Lower leg skin (tissue), 4 donors: ENCODE data around the gene NRG4. TPM values are rescaled to one million over a fixed set of nuclear protein-coding genes. Genes with fewer than 3 reads are reported as not detected.

Experiments used
- DNase-seq, 2 donors: peaks; one replicate each; pipeline ENCODE4 v3.0.0-alpha.2; 2019; ENCODE audit warnings: low spot score in 2 of 2
- H3K4me3 ChIP-seq: fragments of 200-600 bp; sonication (generic); 2 replicates; pipeline ENCODE4 v1.5.1; 2017; ENCODE audit warnings: mild to moderate bottlenecking, low read depth; ENCODE audit not compliant: poor library complexity, severe bottlenecking
- POLR2A ChIP-seq, 2 donors: fragments of 450-650 bp; IDR thresholded peaks; one replicate each; pipeline ENCODE4 v1.6.1; 2016 to 2017; ENCODE audit warnings: antibody characterized with exemption in 2 of 2, mild to moderate bottlenecking in 1 of 2, moderate library complexity in 1 of 2
- WGBS, 2 donors: methylation state at CpG; one replicate each; pipeline ENCODE4 v1.1.5; 2018; 5-methylcytosine and 5-hydroxymethylcytosine counted together
- intact Hi-C: fragments of 100-400 bp; cut with DNase I; formaldehyde crosslinking; loops from one replicate; pipeline ENCODE4 v1.15.0; 2023; ENCODE audit warnings: low total_unique reads
- total RNA-seq, 4 donors: library from RNA; depleted of rRNA; stranded (reverse); fragments of >200 nt; gene quantifications; one replicate each; pipeline ENCODE4 v1.1.0, GENCODE V29; 2016
- TF ChIP-seq, protein P1 (sequence below), 3 donors: fragments of 450-650 bp; IDR thresholded peaks; one replicate each; pipeline ENCODE4 v1.5.1; 2016; ENCODE audit warnings: antibody characterized with exemption in 3 of 3, mild to moderate bottlenecking in 3 of 3, moderate library complexity in 2 of 3

NRG4 gene
- total RNA-seq, 4 donors from 2014 or later = 0.25 to 4.6 (median 1.8) TPM

DNA sequence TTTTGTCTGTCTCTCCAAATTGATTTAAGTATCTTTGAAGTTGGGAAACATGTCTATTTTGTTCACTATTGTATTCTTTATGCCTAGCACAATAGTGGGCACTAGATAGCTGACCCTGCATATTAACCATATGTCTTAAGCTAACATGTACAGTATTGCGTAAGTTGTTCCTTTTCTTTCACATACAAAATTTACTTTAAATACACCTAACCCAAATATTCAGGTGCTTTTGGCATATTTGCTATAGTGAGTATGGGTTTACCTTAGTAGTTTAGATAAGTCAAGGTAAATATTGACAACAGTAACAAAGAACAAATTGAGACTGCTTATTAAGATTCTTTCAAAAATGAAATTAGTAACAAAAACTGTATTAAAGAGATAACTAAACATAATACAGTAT is 50.9 kb downstream of the NRG4 start:
- H3K4me3 ChIP-seq = no peak overlapping the region
- TF ChIP-seq, protein P1, sequence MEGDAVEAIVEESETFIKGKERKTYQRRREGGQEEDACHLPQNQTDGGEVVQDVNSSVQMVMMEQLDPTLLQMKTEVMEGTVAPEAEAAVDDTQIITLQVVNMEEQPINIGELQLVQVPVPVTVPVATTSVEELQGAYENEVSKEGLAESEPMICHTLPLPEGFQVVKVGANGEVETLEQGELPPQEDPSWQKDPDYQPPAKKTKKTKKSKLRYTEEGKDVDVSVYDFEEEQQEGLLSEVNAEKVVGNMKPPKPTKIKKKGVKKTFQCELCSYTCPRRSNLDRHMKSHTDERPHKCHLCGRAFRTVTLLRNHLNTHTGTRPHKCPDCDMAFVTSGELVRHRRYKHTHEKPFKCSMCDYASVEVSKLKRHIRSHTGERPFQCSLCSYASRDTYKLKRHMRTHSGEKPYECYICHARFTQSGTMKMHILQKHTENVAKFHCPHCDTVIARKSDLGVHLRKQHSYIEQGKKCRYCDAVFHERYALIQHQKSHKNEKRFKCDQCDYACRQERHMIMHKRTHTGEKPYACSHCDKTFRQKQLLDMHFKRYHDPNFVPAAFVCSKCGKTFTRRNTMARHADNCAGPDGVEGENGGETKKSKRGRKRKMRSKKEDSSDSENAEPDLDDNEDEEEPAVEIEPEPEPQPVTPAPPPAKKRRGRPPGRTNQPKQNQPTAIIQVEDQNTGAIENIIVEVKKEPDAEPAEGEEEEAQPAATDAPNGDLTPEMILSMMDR (IDR thresholded peaks at IDR 0.05) = no peak
- no peak for TF ChIP-seq POLR2A (IDR thresholded peaks at IDR 0.05)
- DNase-seq = no peak
- intact Hi-C loops = no loop called here
- 89 to 95% methylated on average over 1 of the region's 1 CpG for WGBS, 2 donors

DNA sequence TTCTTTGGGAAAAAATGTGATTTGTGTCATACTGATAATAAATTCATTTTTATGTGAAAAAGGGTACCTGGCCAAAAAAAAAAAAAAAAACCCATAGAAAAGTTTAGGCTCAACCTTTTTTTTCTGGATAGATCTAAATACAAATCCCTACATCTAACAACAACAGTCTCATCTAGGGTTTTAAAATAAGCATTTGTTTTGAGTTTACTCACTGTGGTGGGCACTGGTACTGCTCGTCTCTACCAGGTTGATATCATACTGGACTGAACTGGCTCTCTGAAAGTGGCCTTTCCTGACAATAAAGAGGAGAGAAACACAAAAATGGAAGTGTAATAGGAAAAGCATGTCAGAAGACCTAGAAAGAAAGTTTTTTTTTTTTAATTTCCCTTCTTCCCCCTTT is 56.5 kb downstream of the NRG4 start:
- intact Hi-C loops = no loop called here
- no peak for DNase-seq
- H3K4me3 ChIP-seq = no peak overlapping the region
- WGBS, 2 donors = 77 to 78% methylated on average over 1 of the region's 1 CpG
- no peak for TF ChIP-seq POLR2A (IDR thresholded peaks at IDR 0.05)
- TF ChIP-seq, protein P1 (IDR thresholded peaks at IDR 0.05) = no peak

DNA sequence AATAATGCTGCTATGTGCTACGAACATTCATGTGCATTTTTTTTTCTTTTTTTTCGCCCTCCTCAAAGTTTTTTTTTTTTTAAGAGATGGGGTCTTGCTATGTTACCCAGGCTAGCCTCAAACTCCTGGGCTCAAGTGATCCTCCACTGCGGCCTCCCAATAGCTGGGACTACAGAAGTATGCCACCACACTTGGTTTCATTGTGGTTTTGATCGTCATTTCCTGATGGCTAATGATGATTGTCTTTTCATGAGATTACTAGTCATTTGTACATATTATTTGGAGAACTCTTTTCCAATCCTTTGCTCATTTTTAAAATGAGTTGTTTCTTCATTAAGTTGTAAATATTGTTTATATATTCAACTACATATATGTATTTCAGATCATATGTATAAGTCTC is 59.7 kb downstream of the NRG4 start:
- H3K4me3 ChIP-seq = no peak overlapping the region
- no peak for TF ChIP-seq POLR2A (IDR thresholded peaks at IDR 0.05)
- TF ChIP-seq, protein P1 (IDR thresholded peaks at IDR 0.05) = no peak
- no peak for DNase-seq
- WGBS, 2 donors = 86 to 92% methylated on average over 4 of the region's 4 CpGs
- intact Hi-C loops = no loop called here

DNA sequence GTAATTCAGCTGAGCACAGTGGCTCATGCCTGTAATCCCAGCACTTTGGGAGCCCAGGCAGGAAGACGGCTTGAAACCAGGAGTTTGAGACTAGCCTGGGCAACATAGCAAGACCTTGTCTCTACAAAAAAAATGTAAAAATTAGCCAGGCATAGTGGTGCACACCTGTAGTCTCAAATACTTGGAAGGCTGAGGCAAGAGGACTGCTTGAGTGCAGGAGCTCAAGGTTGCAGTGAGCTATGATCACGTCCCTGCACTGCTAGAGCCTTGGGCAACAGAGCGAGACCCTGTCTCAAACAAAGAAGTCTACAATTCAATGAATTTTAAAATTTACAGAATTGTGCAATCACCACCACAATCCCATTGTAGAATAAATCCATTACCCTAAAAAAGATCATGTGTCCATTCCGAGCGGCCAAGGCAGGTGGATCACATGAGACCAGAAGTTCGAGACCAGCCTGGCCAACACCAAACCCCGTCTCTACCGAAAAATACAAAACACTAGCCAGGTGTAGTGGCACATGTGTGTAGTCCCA is 63.4 kb downstream of the NRG4 start:
- 81% methylated on average over 8 of the region's 8 CpGs for WGBS, 2 donors

DNA sequence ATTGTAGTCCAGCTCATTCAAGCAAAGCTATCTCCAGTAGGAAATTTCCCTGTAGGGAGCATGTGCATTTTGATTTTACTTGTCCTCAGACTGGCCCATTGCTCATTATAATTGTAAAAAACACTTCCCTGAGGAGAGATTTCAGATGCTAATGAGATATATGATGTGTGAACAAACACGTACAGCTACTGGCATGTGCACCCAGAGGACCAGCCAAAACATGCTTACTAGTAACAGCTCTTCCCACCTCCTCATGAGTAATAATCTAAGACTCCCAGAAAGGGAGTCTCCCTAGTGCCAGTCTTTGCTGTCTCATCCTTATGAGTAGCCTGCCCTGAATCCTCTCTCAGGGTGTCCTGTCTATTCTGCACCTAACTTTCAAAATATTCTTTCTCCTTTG is 65.1 kb downstream of the NRG4 start:
- intact Hi-C loops = no loop called here
- no peak overlapping the region for H3K4me3 ChIP-seq
- no peak for TF ChIP-seq POLR2A (IDR thresholded peaks at IDR 0.05)
- DNase-seq = peak in 1 of 2 donors; percentile 27
- 5 to 19% methylated on average over 1 of the region's 1 CpG for WGBS, 2 donors

More for the DNA sequence above, 63.4 kb downstream of the NRG4 start:
- intact Hi-C loops = no loop called here
- no peak for TF ChIP-seq POLR2A (IDR thresholded peaks at IDR 0.05)
- TF ChIP-seq, protein P1 (IDR thresholded peaks at IDR 0.05) = no peak
- no peak overlapping the region for H3K4me3 ChIP-seq
- DNase-seq = no peak

DNA sequence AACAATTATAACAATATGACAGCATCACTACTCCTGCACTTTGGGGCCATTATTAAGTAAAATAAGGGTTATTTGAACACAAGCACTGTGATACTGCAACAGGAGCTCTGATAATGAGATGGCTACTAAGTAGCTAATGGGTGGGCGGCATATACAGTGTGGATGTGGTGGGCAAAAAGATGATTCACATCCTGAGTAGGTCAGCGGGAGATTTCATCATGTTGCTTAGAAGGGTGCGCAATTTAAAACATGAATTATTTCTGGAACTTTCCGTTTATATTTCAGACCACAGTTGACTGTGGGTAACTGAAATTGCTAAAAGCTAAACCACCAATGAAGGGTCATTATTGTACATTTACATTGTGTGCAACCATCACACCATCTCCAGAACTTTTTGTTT is 66.3 kb downstream of the NRG4 start:
- TF ChIP-seq, protein P1 (IDR thresholded peaks at IDR 0.05) = no peak
- TF ChIP-seq POLR2A (IDR thresholded peaks at IDR 0.05) = no peak
- WGBS, 2 donors = 73 to 83% methylated on average over 4 of the region's 4 CpGs
- H3K4me3 ChIP-seq = no peak overlapping the region
- DNase-seq = no peak
- intact Hi-C loops = no loop called here
